ENCODE data around the gene ARPC1A.

The ARPC1A gene

DNA sequence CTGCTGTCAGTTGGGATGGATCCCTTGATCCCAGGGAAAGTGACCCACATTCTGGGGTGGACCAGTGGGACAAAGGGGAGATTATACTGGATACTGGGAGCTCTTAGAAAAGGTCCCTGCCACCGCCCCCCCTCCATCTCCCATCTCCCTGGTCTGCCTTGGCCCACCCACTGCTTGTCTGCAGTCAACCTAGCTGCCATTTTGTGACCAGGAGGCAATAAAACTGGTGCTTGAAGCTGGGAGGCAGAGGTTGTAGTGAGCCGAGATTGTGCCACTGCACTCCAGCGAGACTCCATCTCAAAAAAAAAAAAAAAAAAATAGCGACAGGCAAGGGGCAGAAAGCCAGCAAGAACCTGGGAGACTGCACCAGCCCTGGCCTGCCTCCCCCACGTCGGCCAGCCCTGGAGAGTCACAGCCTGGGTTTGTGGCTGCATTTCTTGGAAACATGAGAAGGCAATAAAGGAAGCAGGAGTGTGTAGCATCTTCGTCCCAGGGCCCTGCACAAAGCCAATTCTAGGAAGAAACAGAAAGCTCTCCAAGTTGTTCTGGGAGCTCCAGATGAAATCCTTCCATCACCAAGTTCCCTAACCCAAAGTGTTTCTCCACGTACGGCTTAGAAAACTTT, 44.2 kb downstream of the ARPC1A start:
- Histone ChIP-seq H4K20me1 (ENCODE audit: control insufficient read depth, insufficient read depth, low read depth, low read length) (0 out of 2 replicates have a peak, but pooled peaks cover 3% of the 10 kb centered on the region), H3K4me3 (ENCODE audit: low read length) (no peak overlapping the region), H3K36me3 (ENCODE audit: control insufficient read depth, low read length) (peaks cover 23% of the 10 kb centered on the region), H3K9me3 (ENCODE audit: control insufficient read depth, insufficient read depth, low read length) (no peaks in the 10 kb centered on the region), H3K27me3 (ENCODE audit: control insufficient read depth, low read length) (no peaks in the 10 kb centered on the region), H3K9me2 (replicated peaks; ENCODE audit: control insufficient read depth, low read length) (no peaks in the 10 kb centered on the region), H3K4me2 (ENCODE audit: low read length) (no peak overlapping the region), H3K27ac (ENCODE audit: low read depth, low read length) (no peak overlapping the region), H3F3A (ENCODE audit: control insufficient read depth, insufficient read depth) (peaks cover 6% of the 10 kb centered on the region; the same call in 1 of the 2 replicates), H3K79me2 (ENCODE audit: control insufficient read depth, low read length) (peaks cover 4% of the 10 kb centered on the region), H3K4me1 (ENCODE audit: control insufficient read depth, low read length) (peaks cover 7% of the 10 kb centered on the region)
- TF ChIP-seq, protein P1, sequence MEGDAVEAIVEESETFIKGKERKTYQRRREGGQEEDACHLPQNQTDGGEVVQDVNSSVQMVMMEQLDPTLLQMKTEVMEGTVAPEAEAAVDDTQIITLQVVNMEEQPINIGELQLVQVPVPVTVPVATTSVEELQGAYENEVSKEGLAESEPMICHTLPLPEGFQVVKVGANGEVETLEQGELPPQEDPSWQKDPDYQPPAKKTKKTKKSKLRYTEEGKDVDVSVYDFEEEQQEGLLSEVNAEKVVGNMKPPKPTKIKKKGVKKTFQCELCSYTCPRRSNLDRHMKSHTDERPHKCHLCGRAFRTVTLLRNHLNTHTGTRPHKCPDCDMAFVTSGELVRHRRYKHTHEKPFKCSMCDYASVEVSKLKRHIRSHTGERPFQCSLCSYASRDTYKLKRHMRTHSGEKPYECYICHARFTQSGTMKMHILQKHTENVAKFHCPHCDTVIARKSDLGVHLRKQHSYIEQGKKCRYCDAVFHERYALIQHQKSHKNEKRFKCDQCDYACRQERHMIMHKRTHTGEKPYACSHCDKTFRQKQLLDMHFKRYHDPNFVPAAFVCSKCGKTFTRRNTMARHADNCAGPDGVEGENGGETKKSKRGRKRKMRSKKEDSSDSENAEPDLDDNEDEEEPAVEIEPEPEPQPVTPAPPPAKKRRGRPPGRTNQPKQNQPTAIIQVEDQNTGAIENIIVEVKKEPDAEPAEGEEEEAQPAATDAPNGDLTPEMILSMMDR (IDR thresholded peaks at IDR 0.05; ENCODE audit: low read depth, low read length, poor library complexity, severe bottlenecking): no peak
- TF ChIP-seq EZH2phosphoT487 (IDR thresholded peaks at IDR 0.05; ENCODE audit: borderline replicate concordance, low read length): no peak

- Histone ChIP-seq H3K9me2 (replicated peaks; ENCODE audit: control insufficient read depth, low read length) (no peaks in the 10 kb centered on the region), H3K36me3 (ENCODE audit: control insufficient read depth, low read length) (peaks cover 16% of the 10 kb centered on the region), H3K4me1 (ENCODE audit: control insufficient read depth, low read length) (peaks cover 18% of the 10 kb centered on the region)
These were observed 45.8 kb downstream of the ARPC1A start for GRCh38 chr7:99371376-99371920.

DNA sequence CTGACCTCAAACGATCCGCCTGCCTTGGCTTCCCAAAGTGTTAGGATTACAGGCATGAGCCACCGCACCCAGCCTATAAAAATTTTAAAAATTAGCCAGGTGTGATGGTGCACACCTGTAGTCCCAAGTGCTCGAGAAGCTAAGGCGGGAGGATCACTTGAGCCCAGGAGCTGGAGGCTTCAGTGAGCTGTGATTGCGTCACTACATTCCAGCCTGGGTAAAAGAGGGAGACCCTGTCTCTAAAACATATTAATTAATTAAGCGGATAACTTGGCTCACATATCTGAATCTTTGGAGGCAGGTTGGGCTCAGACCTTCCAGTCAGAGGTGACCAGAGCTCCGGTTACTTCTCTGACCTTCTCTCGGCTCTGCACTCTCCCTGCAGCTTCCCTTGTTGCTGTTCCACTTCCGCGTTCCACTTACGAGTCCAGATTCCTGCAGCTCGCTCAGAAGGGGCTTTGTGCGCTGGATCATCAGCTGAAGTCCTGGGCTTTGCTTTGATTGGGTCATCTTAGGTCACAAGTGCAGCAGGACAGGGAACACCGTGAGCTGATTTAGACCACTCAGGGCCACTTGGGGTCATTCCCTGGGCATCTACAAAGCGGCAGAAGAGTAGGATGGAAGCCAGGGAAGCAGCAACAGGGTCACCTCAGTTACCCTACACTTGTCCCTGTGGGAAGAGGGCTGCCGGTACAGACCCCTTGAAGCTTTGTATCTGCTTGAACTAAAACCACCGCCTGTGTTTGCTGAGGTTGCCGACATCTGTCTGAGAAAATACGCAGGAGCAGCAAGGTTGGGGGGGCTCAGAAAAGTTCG, 46.8 kb downstream of the ARPC1A start:
- H3K4me3 ChIP-seq (ENCODE audit: low read length): no peak overlapping the region

More at GRCh38 chr7:99371376-99371920, 45.8 kb downstream of the ARPC1A start:
- TF ChIP-seq, protein P1 (IDR thresholded peaks at IDR 0.05; ENCODE audit: low read depth, low read length, poor library complexity, severe bottlenecking): no peak
- TF ChIP-seq EZH2phosphoT487 (IDR thresholded peaks at IDR 0.05; ENCODE audit: borderline replicate concordance, low read length): no peak
- peaks cover 11% of the 10 kb centered on the region; the same call in 1 of the 2 replicates for H3F3A ChIP-seq (ENCODE audit: control insufficient read depth, insufficient read depth)
- H3K79me2 ChIP-seq (ENCODE audit: control insufficient read depth, low read length): peaks cover 20% of the 10 kb centered on the region
- no peaks in the 10 kb centered on the region for H3K27me3 ChIP-seq (ENCODE audit: control insufficient read depth, low read length)
- H3K4me3 ChIP-seq (ENCODE audit: low read length): no peak overlapping the region
- H3K9me3 ChIP-seq (ENCODE audit: control insufficient read depth, insufficient read depth, low read length): no peaks in the 10 kb centered on the region
- H3K27ac ChIP-seq (ENCODE audit: low read depth, low read length): no peak overlapping the region
- 0 out of 2 replicates have a peak, but pooled peaks cover 8% of the 10 kb centered on the region for H4K20me1 ChIP-seq (ENCODE audit: control insufficient read depth, insufficient read depth, low read depth, low read length)
- no peak overlapping the region for H3K4me2 ChIP-seq (ENCODE audit: low read length)

More for the DNA sequence above, 46.8 kb downstream of the ARPC1A start:
- H3K36me3 ChIP-seq (ENCODE audit: control insufficient read depth, low read length): peaks cover 17% of the 10 kb centered on the region
- H4K20me1 ChIP-seq (ENCODE audit: control insufficient read depth, insufficient read depth, low read depth, low read length): 0 out of 2 replicates have a peak, but pooled peaks cover 8% of the 10 kb centered on the region
- H3K4me1 ChIP-seq (ENCODE audit: control insufficient read depth, low read length): peaks cover 28% of the 10 kb centered on the region
- H3K9me2 ChIP-seq (replicated peaks; ENCODE audit: control insufficient read depth, low read length): no peaks in the 10 kb centered on the region
- H3K27me3 ChIP-seq (ENCODE audit: control insufficient read depth, low read length): no peaks in the 10 kb centered on the region
- TF ChIP-seq, protein P1 (IDR thresholded peaks at IDR 0.05; ENCODE audit: low read depth, low read length, poor library complexity, severe bottlenecking): no peak
- TF ChIP-seq EZH2phosphoT487 (IDR thresholded peaks at IDR 0.05; ENCODE audit: borderline replicate concordance, low read length): no peak
- H3F3A ChIP-seq (ENCODE audit: control insufficient read depth, insufficient read depth): peaks cover 17% of the 10 kb centered on the region
- H3K4me2 ChIP-seq (ENCODE audit: low read length): no peak overlapping the region
- peaks cover 30% of the 10 kb centered on the region for H3K79me2 ChIP-seq (ENCODE audit: control insufficient read depth, low read length)
- H3K27ac ChIP-seq (ENCODE audit: low read depth, low read length): no peak overlapping the region
- no peaks in the 10 kb centered on the region for H3K9me3 ChIP-seq (ENCODE audit: control insufficient read depth, insufficient read depth, low read length)

All from DOHH2 (cell line).